Prostate gland (tissue), 2 donors: ENCODE data around the gene B4GALT5.

ENCODE experiments used
- POLR2A ChIP-seq: fragments of 450-650 bp; IDR thresholded peaks from one replicate; pipeline ENCODE4 v1.6.1; 2016; ENCODE audit warnings: antibody characterized with exemption, mild to moderate bottlenecking
- TF ChIP-seq, protein P1 (sequence below), 4 experiments: fragments of 200-600 bp in 2 of 4; fragments of 450-650 bp in 2 of 4; sonication (generic) in 2 of 4; IDR thresholded peaks; 1 replicate in 3 of 4; 2 replicates in 1 of 4; pipeline ENCODE4 v1.5.1; 2016 to 2019; ENCODE audit warnings: antibody characterized with exemption in 4 of 4, mild to moderate bottlenecking in 2 of 4, moderate library complexity in 2 of 4

- TF ChIP-seq, protein P1, sequence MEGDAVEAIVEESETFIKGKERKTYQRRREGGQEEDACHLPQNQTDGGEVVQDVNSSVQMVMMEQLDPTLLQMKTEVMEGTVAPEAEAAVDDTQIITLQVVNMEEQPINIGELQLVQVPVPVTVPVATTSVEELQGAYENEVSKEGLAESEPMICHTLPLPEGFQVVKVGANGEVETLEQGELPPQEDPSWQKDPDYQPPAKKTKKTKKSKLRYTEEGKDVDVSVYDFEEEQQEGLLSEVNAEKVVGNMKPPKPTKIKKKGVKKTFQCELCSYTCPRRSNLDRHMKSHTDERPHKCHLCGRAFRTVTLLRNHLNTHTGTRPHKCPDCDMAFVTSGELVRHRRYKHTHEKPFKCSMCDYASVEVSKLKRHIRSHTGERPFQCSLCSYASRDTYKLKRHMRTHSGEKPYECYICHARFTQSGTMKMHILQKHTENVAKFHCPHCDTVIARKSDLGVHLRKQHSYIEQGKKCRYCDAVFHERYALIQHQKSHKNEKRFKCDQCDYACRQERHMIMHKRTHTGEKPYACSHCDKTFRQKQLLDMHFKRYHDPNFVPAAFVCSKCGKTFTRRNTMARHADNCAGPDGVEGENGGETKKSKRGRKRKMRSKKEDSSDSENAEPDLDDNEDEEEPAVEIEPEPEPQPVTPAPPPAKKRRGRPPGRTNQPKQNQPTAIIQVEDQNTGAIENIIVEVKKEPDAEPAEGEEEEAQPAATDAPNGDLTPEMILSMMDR (IDR thresholded peaks at IDR 0.05), result no peak
- no peak for TF ChIP-seq POLR2A
Observed at GRCh38 chr20:49622243-49622642, 91.4 kb downstream of the B4GALT5 start.
